ENCODE data around the gene ASCC1.

DNA sequence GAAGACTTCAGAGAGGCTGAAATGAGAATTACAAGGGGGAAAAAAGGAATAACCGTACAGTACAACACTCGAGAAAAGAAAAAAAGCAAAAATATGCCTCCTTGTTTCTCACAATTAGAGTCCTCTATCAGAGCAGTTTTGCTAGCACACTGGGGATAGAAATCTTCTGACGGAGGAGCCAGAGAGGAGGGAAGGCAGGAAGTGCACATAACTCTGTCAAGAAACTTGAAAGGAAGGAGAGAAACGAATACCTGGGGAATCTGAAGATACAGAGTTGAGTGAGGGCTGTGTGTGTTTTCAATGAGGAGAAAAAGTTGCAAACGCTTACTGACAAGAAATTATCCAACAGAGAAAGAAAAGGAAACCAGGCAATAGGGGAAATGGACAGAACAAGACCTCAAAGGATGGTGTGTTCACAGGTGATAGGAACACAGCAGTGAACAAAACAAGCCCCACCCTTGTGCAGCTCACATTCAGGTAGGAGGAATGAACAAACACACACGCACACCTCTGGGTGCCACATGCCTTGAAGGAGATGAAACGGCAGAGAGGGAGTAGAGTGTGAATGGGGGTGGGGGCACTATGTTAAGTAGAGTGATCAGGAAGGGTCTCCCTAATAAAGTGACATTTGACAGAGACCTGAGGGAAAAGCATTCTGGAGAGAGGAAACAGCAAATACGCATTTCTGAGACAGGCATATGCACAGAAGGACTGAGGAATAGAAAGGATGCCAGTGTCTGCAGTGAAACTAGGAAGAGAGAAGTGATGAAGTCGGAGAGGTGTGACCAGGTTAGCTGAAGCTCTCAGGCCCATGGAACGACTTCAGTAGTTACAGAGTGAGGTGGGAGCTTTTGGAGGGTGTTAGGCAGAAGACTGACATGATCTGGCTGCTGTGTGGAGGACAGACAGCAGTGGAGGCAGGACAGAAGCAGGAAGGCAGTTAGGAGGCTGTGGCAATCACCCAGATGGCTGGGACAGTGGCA, 81.0 kb downstream of the ASCC1 start:
- no peak for TF ChIP-seq POLR2A (IDR thresholded peaks at IDR 0.05)
- TF ChIP-seq EP300 (IDR thresholded peaks at IDR 0.05) = no peak

Measured in sigmoid colon (tissue), 4 donors.